Spinal cord (tissue), 10 donors: ENCODE measurements around the gene SUMO2. TPM values are rescaled to one million over a fixed set of nuclear protein-coding genes. Genes with fewer than 3 reads are reported as not detected.
"Not testable (repeated sequence)": the region's sequence is repeated elsewhere in the genome, so short reads cannot be mapped to it uniquely, and the experiment has no call there.

ENCODE experiments used
- DNase-seq, 6 donors: peaks; one replicate each; pipeline versions ENCODE4 v3.0.0 to v3.0.0-alpha.2; 2013 to 2015; ENCODE audit warnings: low spot score in 6 of 6, low read depth in 4 of 6
- H3K27ac ChIP-seq: one replicate; pipeline ENCODE4 v1.5.1; 2013; ENCODE audit warnings: low read depth, low read length, control low read depth
- H3K27me3 ChIP-seq: one replicate; pipeline ENCODE4 v1.6.1; 2013; ENCODE audit warnings: low read length; ENCODE audit not compliant: control insufficient read depth, insufficient read depth
- H3K36me3 ChIP-seq: one replicate; pipeline ENCODE4 v1.6.1; 2013; ENCODE audit warnings: low read length; ENCODE audit not compliant: control insufficient read depth, insufficient read depth
- H3K4me1 ChIP-seq: one replicate; pipeline ENCODE4 v1.6.1; 2013; ENCODE audit warnings: low read length; ENCODE audit not compliant: control insufficient read depth, insufficient read depth
- H3K4me3 ChIP-seq: one replicate; pipeline ENCODE4 v1.5.1; 2013; ENCODE audit warnings: low read depth, low read length, control low read depth
- H3K9me3 ChIP-seq: one replicate; pipeline ENCODE4 v1.6.1; 2013; ENCODE audit warnings: low read length; ENCODE audit not compliant: control insufficient read depth, insufficient read depth
- WGBS: methylation state at CpG from one replicate; pipeline ENCODE4 v1.1.5; 2013; ENCODE audit warnings: missing lambda C conversion rate; ENCODE audit not compliant: insufficient coverage; 5-methylcytosine and 5-hydroxymethylcytosine counted together
- polyA plus RNA-seq, 2 donors: library from polyadenylated mRNA; unstranded; fragments of 120-200 nt; gene quantifications; one replicate each; pipeline ENCODE4 v1.2.1, GENCODE V29; 2013; ENCODE audit not compliant: insufficient read length in 2 of 2
- total RNA-seq, 2 donors: library from RNA; depleted of rRNA in 1 of 2; stranded (reverse); fragments of 120-200 nt in 1 of 2; fragments of >200 nt in 1 of 2; gene quantifications; one replicate each; pipeline versions ENCODE4 v1.2.3 to v1.2.4, GENCODE V29; 2013 to 2014
- donor health status: healthy.

The SUMO2 gene
- total and polyA plus RNA-seq, 4 donors, result 133 to 562 (median 459) TPM

- H3K4me1 ChIP-seq, result peaks cover 27% of the 10 kb centered on the region
- 88% methylated on average over 11 of the region's 14 CpGs for WGBS
- peaks cover 53% of the 10 kb centered on the region for H3K36me3 ChIP-seq
- not testable (repeated sequence) for H3K4me3 ChIP-seq, H3K27me3 ChIP-seq, H3K27ac ChIP-seq, DNase-seq, H3K9me3 ChIP-seq
Observed at GRCh38 chr17:75133607-75134347, 49.0 kb downstream of the SUMO2 start.

- H3K36me3 ChIP-seq, result peaks cover 53% of the 10 kb centered on the region
Observed at GRCh38 chr17:75133001-75133400, 49.8 kb downstream of the SUMO2 start.

GRCh38 chr17:75132018-75133000 is 50.5 kb downstream of the SUMO2 start:
- Histone ChIP-seq H3K27ac (peak overlapping the region; percentile 90), H3K4me1 (peaks cover 27% of the 10 kb centered on the region), H3K36me3 (peaks cover 46% of the 10 kb centered on the region), H3K4me3 (peak overlapping the region; percentile 74)
- not testable (repeated sequence) for H3K9me3 ChIP-seq, H3K27me3 ChIP-seq
- 76% methylated on average over 25 of the region's 40 CpGs for WGBS
- DNase-seq, result peak in 1 of 6 donors; percentile 51

More at GRCh38 chr17:75133001-75133400, 49.8 kb downstream of the SUMO2 start:
- 76% methylated on average over 3 of the region's 3 CpGs for WGBS
- Histone ChIP-seq H3K27ac (no peak overlapping the region), H3K4me1 (peaks cover 27% of the 10 kb centered on the region), H3K9me3 (no peaks in the 10 kb centered on the region), H3K27me3 (no peaks in the 10 kb centered on the region), H3K4me3 (no peak overlapping the region)
- no peak for DNase-seq

GRCh38 chr17:75131278-75132017 is 51.3 kb downstream of the SUMO2 start, which contains the start of gene NT5C:
Gene NT5C (minus strand): TSS chr17:75131742. CDS start chr17:75131707, 35 bp downstream.
- H3K36me3 ChIP-seq, result peaks cover 41% of the 10 kb centered on the region
- no peaks in the 10 kb centered on the region for H3K9me3 ChIP-seq
- H3K27me3 ChIP-seq, result no peaks in the 10 kb centered on the region
- peak within 1 kb of the TSS; percentile 74 for H3K4me3 ChIP-seq
- under 1% methylated on average over 80 of the region's 82 CpGs for WGBS
- H3K27ac ChIP-seq, result peak within 1 kb of the TSS; percentile 90
- peaks cover 27% of the 10 kb centered on the region for H3K4me1 ChIP-seq
- DNase-seq, result peak in 5 of 6 donors; percentile 67 to 94 (median 73)

GRCh38 chr17:75130632-75131277 is 52.0 kb downstream of the SUMO2 start:
- H3K27me3 ChIP-seq, result no peaks in the 10 kb centered on the region
- H3K4me1 ChIP-seq, result peaks cover 27% of the 10 kb centered on the region
- WGBS, result 5% methylated on average over 26 of the region's 29 CpGs
- DNase-seq, result peak in 4 of 6 donors; percentile 28 to 86 (median 62)
- H3K9me3 ChIP-seq, result no peaks in the 10 kb centered on the region
- H3K36me3 ChIP-seq, result peaks cover 36% of the 10 kb centered on the region
- peak overlapping the region; percentile 74 for H3K4me3 ChIP-seq
- H3K27ac ChIP-seq, result peak overlapping the region; percentile 90

GRCh38 chr17:75130059-75130631 is 52.6 kb downstream of the SUMO2 start:
- Histone ChIP-seq H3K27me3 (no peaks in the 10 kb centered on the region), H3K9me3 (no peaks in the 10 kb centered on the region), H3K4me3 (peak overlapping the region; percentile 74), H3K4me1 (peaks cover 27% of the 10 kb centered on the region), H3K36me3 (peaks cover 34% of the 10 kb centered on the region), H3K27ac (peak overlapping the region; percentile 90)
- 75% methylated on average over 24 of the region's 24 CpGs for WGBS
- no peak for DNase-seq

GRCh38 chr17:75129576-75129975 is 53.2 kb downstream of the SUMO2 start:
- Histone ChIP-seq H3K27me3 (no peaks in the 10 kb centered on the region), H3K9me3 (no peaks in the 10 kb centered on the region), H3K36me3 (peaks cover 39% of the 10 kb centered on the region), H3K27ac (no peak overlapping the region), H3K4me1 (peaks cover 27% of the 10 kb centered on the region), H3K4me3 (no peak overlapping the region)
- 91% methylated on average over 9 of the region's 9 CpGs for WGBS
- DNase-seq, result no peak

- 92% methylated on average over 32 of the region's 33 CpGs for WGBS
- DNase-seq, result no peak
- H3K4me1 ChIP-seq, result peaks cover 27% of the 10 kb centered on the region
- H3K4me3 ChIP-seq, result no peak overlapping the region
- H3K27ac ChIP-seq, result no peak overlapping the region
- no peaks in the 10 kb centered on the region for H3K27me3 ChIP-seq
- H3K9me3 ChIP-seq, result no peaks in the 10 kb centered on the region
- H3K36me3 ChIP-seq, result peaks cover 46% of the 10 kb centered on the region
Observed at GRCh38 chr17:75128694-75129505, 53.9 kb downstream of the SUMO2 start.
